Upper lobe of left lung (tissue), 6 donors: ENCODE data around the gene YDJC. TPM values are rescaled to one million over a fixed set of nuclear protein-coding genes. Genes with fewer than 3 reads are reported as not detected.
"Not testable (repeated sequence)": the region's sequence is repeated elsewhere in the genome, so short reads cannot be mapped to it uniquely, and the experiment has no call there.

Experiments
- ATAC-seq, 2 donors: fragments of 200-7000 bp; cut with Tn5 transposase; one replicate each; pipeline ENCODE4 v1.9.1; 2022; ENCODE audit warnings: mild to moderate bottlenecking in 2 of 2, moderate library complexity in 2 of 2; ENCODE audit not compliant: low FRiP score in 2 of 2
- DNase-seq, 2 donors: peaks; one replicate each; pipeline ENCODE4 v3.0.0-alpha.2; 2019 to 2020
- H3K27ac ChIP-seq, 4 donors: fragments of 200-600 bp; sonication (generic); one replicate each; pipeline ENCODE4 v1.5.1; 2016 to 2019
- H3K27me3 ChIP-seq, 4 donors: fragments of 200-600 bp; sonication (generic); one replicate each; pipeline ENCODE4 v1.5.1; 2017 to 2019
- H3K36me3 ChIP-seq, 4 donors: fragments of 200-600 bp; sonication (generic); one replicate each; pipeline ENCODE4 v1.5.1; 2016 to 2019
- H3K4me1 ChIP-seq, 4 donors: fragments of 200-600 bp; sonication (generic); one replicate each; pipeline ENCODE4 v1.5.1; 2018 to 2019
- H3K4me3 ChIP-seq, 4 donors: fragments of 200-600 bp; sonication (generic); one replicate each; pipeline ENCODE4 v1.5.1; 2017 to 2019; ENCODE audit warnings: mild to moderate bottlenecking in 2 of 4, moderate library complexity in 1 of 4
- H3K9me3 ChIP-seq, 4 donors: fragments of 200-600 bp; sonication (generic); one replicate each; pipeline ENCODE4 v1.5.1; 2018 to 2019
- CTCF ChIP-seq, 6 experiments: fragments of 450-650 bp in 4 of 6; fragments of 200-600 bp in 2 of 6; sonication (generic) in 2 of 6; IDR thresholded peaks; one replicate each; pipeline ENCODE4 v1.5.1; 2016 to 2019; ENCODE audit warnings: antibody characterized with exemption in 6 of 6
- EP300 ChIP-seq, 4 donors: sonication (generic); formaldehyde crosslinking; IDR thresholded peaks; one replicate each; pipeline ENCODE4 v1.5.1; 2017; ENCODE audit warnings: antibody characterized with exemption in 4 of 4, control low read depth in 2 of 4
- POLR2A ChIP-seq, 4 donors: fragments of 450-650 bp; IDR thresholded peaks; one replicate each; pipeline ENCODE4 v1.5.1; 2016 to 2017; ENCODE audit warnings: antibody characterized with exemption in 4 of 4, mild to moderate bottlenecking in 2 of 4
- POLR2AphosphoS5 ChIP-seq, 2 donors: sonication (generic); formaldehyde crosslinking; IDR thresholded peaks; one replicate each; pipeline ENCODE4 v1.5.1; 2017; ENCODE audit warnings: antibody characterized with exemption in 2 of 2
- WGBS, 2 donors: methylation state at CpG; one replicate each; pipeline ENCODE4 v1.1.5; 2017 to 2018; 5-methylcytosine and 5-hydroxymethylcytosine counted together
- total RNA-seq, 6 donors: library from RNA; depleted of rRNA in 4 of 6; stranded (reverse); fragments of >200 nt in 4 of 6; gene quantifications; one replicate each; pipeline versions ENCODE4 v1.1.0 to v1.2.1, GENCODE V29; 2016 to 2021
- donor health status: DM: no; HTN: no; CAD: no; lungs with moderate emphysema.
- donor health status: DM: no; HTN: yes; CAD: no; lungs with severe emphysema.

Gene YDJC
- total RNA-seq, 6 donors from 2014 or later = 22.2 to 47.4 (median 28.3) TPM

GRCh38 chr22:21650280-21650679 is 20.5 kb upstream of the YDJC start:
- Histone ChIP-seq H3K27me3 (no peaks in the 10 kb centered on the region), H3K9me3 (no peaks in the 10 kb centered on the region), H3K36me3 (peaks cover 0 to 25% (median 2%) of the 10 kb centered on the region in 4 donors), H3K4me1 (peaks cover 16 to 32% (median 22%) of the 10 kb centered on the region in 4 donors), H3K4me3 (no peak overlapping the region), H3K27ac (no peak overlapping the region)
- ATAC-seq = no peak
- no peak for TF ChIP-seq EP300 (IDR thresholded peaks at IDR 0.05)
- TF ChIP-seq POLR2A (IDR thresholded peaks at IDR 0.05) = no peak
- TF ChIP-seq POLR2AphosphoS5 (IDR thresholded peaks at IDR 0.05) = no peak
- TF ChIP-seq CTCF (IDR thresholded peaks at IDR 0.05) = no peak
- no peak for DNase-seq
- 89 to 98% methylated on average over 7 of the region's 7 CpGs for WGBS, 2 donors

GRCh38 chr22:21646608-21647590 is 17.1 kb upstream of the YDJC start:
- TF ChIP-seq CTCF (IDR thresholded peaks at IDR 0.05) = peak; percentile 68 to 85 (median 79)
- no peak for TF ChIP-seq EP300 (IDR thresholded peaks at IDR 0.05)
- no peak for TF ChIP-seq POLR2AphosphoS5 (IDR thresholded peaks at IDR 0.05)
- TF ChIP-seq POLR2A (IDR thresholded peaks at IDR 0.05) = no peak
- no peaks in the 10 kb centered on the region for H3K9me3 ChIP-seq
- DNase-seq (peak in 1 of 2 donors; percentile 73), ATAC-seq (peak; percentile 43 to 64)
- H3K27ac ChIP-seq = no peak overlapping the region
- whole genome bisulfite sequencing, 2 donors = 48 to 49% methylated on average over 13 to 14 of the region's 14 CpGs
- H3K36me3 ChIP-seq = peaks cover 0 to 36% (median 4%) of the 10 kb centered on the region in 4 donors
- no peak overlapping the region for H3K4me3 ChIP-seq
- peaks cover 22 to 38% (median 27%) of the 10 kb centered on the region in 4 donors for H3K4me1 ChIP-seq
- H3K27me3 ChIP-seq = no peaks in the 10 kb centered on the region

- H3K4me1 ChIP-seq = peaks cover 18 to 37% (median 24%) of the 10 kb centered on the region in 4 donors
- not testable (repeated sequence) for H3K9me3 ChIP-seq, H3K4me3 ChIP-seq, DNase-seq, H3K27me3 ChIP-seq, ATAC-seq, H3K27ac ChIP-seq
- peaks cover 0 to 36% (median 4%) of the 10 kb centered on the region in 4 donors for H3K36me3 ChIP-seq
- 95 to 96% methylated on average over 6 of the region's 6 CpGs for WGBS, 2 donors
Measured at GRCh38 chr22:21645513-21645912, 15.7 kb upstream of the YDJC start.

- peak overlapping the region in 1 of 4 donors; percentile 91 for H3K4me3 ChIP-seq
- DNase-seq = peak in 1 of 2 donors; percentile 43
- H3K9me3 ChIP-seq = no peaks in the 10 kb centered on the region
- no peak overlapping the region for H3K27ac ChIP-seq
- no peak for ATAC-seq
- H3K27me3 ChIP-seq = no peaks in the 10 kb centered on the region
- peaks cover 18 to 37% (median 24%) of the 10 kb centered on the region in 4 donors for H3K4me1 ChIP-seq
- TF ChIP-seq EP300 (IDR thresholded peaks at IDR 0.05) (no peak), CTCF (IDR thresholded peaks at IDR 0.05) (no peak), POLR2A (IDR thresholded peaks at IDR 0.05) (no peak), POLR2AphosphoS5 (IDR thresholded peaks at IDR 0.05) (no peak)
- 90 to 94% methylated on average over 19 to 22 of the region's 22 CpGs for WGBS, 2 donors
- H3K36me3 ChIP-seq = peaks cover 0 to 30% (median 4%) of the 10 kb centered on the region in 4 donors
Measured at GRCh38 chr22:21643533-21644357, 13.9 kb upstream of the YDJC start.
